WI38 (cell line): Measurements from ENCODE around the gene GRIFIN.
"Not testable (repeated sequence)": the region's sequence is repeated elsewhere in the genome, so short reads cannot be mapped to it uniquely, and the experiment has no call there.

ENCODE experiments used
- H3K4me3 ChIP-seq: 2 replicates; pipeline ENCODE4 v1.5.1; 2011; ENCODE audit warnings: low read depth, mild to moderate bottlenecking, control low read depth, low read length
- CTCF ChIP-seq: IDR thresholded peaks from 2 replicates; pipeline ENCODE4 v1.5.1; 2012; ENCODE audit warnings: low read depth, mild to moderate bottlenecking, control low read depth, low read length

The GRIFIN gene

GRCh38 chr7:2461268-2462026 is 14.8 kb downstream of the GRIFIN start:
- no peak overlapping the region for H3K4me3 ChIP-seq
- TF ChIP-seq CTCF = no peak

- TF ChIP-seq CTCF = no peak
- no peak overlapping the region for H3K4me3 ChIP-seq
Measured at GRCh38 chr7:2460641-2461040, 15.6 kb downstream of the GRIFIN start.

GRCh38 chr7:2460188-2460587 is 16.0 kb downstream of the GRIFIN start:
- no peak overlapping the region for H3K4me3 ChIP-seq
- TF ChIP-seq CTCF = no peak

- H3K4me3 ChIP-seq = no peak overlapping the region
- no peak for TF ChIP-seq CTCF
Measured at GRCh38 chr7:2459674-2460073, 16.5 kb downstream of the GRIFIN start.

- H3K4me3 ChIP-seq = not testable (repeated sequence)
Measured at GRCh38 chr7:2453849-2454248, 22.3 kb downstream of the GRIFIN start.

GRCh38 chr7:2452643-2453270 is 23.4 kb downstream of the GRIFIN start:
- TF ChIP-seq CTCF = no peak

GRCh38 chr7:2452074-2452507 is 24.1 kb downstream of the GRIFIN start:
- H3K4me3 ChIP-seq = no peak overlapping the region
- no peak for TF ChIP-seq CTCF

More at GRCh38 chr7:2452643-2453270, 23.4 kb downstream of the GRIFIN start:
- no peak overlapping the region for H3K4me3 ChIP-seq
